Measurements from ENCODE around the gene IGF1. TPM values are rescaled to one million over a fixed set of nuclear protein-coding genes. Genes with fewer than 3 reads are reported as not detected.

IGF1 gene
- total RNA-seq, 1 donor from 2014 or later, result 72.9 TPM

DNA sequence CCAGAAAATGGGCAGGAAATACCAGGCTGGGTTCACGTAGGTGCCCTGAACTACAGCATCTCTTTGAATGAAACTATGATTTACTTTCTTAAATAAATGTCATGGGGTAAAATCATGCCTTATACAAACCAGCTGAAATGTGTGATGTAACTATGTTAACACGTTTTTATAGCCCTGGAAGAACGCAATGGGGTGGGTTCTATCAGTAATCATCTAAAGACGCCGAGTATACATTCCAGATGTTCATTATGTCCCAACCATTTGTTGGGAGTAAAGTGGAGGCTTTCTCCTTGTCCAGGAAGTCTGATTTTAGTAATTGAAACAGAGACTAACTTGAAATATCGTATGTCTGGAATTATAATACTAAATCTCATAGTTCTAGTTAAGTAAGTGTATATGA, 16.2 kb upstream of the IGF1 start:
- DNase-seq, result no peak

DNA sequence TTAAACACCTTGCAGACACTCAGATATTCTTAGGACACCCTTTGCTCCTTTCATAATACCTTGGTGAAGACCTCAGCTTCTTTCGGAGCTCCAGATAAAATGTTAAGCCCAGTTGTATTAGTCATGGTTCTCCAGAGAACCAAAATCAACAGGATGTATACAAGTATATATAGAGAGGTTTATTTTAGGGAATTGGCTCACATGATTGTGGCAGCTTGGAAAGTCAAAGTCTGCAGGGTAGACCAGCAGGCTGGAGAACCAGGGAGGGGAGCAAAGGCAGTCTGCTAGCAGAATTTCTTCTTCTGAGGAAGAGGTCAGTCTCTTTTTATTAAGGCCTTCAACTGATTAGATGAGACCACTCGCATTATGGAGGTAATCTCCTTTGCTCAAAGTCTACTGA, 6.9 kb upstream of the IGF1 start:
- DNase-seq, result no peak

DNA sequence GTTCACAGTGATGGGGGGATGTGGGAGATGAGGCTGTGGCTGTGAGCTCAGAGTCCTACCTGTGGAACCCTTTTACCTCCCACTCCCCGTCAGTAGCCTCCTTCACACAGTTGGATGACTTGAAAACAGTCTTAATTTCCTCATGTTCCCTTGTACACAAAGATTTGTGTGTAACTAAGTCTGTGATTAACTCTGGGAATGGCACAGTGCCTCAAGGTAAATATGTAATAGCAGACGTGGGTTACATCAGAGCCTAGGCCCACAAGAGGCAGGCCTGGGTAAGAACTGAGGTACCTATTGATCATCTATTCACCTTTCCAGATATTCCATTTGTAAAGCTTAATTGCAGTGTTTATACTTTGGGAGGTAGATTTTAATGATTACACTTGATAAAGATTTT, 5.8 kb upstream of the IGF1 start:
- DNase-seq, result no peak

DNA sequence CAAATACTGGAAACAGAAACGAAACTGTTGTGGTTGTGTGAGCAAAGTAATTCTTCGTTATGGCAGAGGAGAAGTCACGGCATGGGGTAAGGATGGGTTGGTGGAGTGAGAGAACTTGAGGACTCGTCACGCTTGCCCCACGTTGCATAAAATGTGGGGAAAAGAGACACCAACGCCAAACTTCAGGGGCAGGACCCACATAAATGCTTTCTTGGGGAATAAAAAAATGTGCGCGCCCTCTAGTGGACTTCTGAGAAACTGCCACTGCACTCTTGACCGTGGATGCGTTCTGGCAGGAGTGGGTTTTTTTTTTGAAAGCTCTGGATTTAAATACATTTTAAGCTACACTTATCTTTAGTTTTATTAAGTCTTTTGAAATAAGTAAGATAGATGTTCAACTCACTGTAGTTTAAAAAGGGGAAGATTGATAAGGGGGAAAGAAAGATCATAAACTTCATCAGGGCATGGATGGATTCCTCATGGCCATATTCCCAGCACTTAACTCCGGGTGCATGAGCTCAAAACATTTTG, 4.1 kb upstream of the IGF1 start:
- DNase-seq, result peak; percentile 73

DNA sequence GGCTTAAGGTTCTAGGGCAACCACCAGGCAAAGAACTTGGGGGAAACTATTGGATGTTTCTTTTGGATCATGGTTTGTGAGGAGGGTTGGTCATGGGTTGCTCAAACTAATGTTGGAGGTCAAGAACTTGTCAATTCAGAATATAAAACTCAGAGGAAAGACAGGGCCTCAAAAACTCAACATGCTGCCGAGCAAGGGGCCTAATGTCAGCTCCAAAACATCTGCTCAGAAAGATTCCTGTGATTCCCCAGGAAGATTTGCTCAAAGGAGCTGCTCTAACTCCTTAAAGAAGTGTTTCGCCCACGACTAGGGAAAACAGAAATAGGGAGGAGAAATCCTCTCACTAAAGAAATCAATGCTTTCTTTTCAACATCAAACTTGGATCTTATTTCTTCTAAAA, 3.7 kb upstream of the IGF1 start:
- no peak for DNase-seq

DNA sequence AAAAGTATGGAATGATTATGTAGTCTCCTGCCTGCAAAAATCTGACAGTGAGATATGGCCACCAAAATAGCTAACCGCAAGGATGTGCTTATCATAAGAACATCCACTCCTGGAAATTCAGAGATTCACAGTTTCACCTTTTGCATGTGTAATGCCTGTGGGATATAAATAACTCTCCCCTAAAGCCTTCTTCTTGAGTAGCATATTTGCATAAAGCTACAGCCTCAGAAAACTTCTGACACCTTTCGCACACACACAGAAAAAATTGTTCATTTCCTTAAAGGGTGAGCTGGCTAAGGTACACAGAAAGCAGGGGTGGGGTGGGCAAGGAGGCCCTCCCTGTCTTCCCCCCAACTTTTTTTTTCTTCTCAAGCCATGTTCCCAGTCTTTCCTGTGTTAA, 3.1 kb upstream of the IGF1 start:
- no peak for DNase-seq

DNA sequence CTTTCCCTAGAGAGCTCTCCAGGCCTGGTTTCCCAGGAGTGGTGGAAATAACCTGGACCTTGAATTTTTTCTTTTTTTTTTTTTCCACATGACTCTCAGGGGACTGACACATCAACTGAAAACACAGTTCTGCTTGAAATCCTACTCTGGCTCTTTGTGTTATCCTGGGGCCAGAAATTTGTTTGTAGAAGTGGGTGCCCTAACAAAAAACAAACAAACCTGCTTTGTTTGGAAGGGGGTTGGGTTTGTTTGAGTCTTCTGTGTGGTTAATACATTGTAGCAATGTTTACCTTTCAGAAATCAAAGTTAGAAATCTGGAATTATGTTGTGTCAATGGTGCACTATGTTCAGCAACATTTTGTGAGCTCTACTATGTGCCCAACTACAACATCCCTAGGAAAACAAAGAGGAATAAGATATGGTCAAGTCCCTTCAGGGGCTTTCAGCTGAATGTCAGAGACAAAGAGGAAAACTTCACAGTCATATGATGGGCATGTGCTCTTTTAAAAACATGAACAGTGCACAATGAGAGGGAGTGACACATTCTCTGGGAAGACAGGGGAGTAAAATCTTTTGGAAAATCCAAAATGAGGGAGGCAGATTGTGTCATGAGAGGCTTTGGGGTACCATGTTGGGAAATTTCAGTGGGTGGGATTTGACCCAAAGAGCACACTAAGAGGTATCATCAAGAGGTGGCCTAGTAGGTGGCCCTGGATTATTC, 1.5 kb upstream of the IGF1 start:
- no peak for DNase-seq

DNA sequence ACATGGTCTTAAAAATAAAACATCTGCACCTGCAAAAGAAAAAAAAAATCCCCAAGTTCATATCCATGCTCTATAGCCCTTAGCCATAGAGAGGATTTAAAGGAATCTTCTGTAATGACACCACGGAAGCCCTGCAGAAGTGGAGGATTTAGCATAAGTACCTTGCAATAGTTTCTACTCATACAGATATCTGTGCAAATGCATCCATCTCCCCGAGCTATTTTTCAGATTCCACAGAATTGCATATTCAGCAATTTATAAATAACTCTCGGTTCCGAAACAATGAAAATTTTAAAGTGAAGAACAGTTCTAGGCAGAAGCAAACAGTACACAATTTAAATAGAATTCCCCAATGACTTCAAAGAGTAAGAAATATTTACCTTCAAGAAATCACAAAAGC, 424 bp downstream of the IGF1 start:
- DNase-seq, result peak; percentile 52

DNA sequence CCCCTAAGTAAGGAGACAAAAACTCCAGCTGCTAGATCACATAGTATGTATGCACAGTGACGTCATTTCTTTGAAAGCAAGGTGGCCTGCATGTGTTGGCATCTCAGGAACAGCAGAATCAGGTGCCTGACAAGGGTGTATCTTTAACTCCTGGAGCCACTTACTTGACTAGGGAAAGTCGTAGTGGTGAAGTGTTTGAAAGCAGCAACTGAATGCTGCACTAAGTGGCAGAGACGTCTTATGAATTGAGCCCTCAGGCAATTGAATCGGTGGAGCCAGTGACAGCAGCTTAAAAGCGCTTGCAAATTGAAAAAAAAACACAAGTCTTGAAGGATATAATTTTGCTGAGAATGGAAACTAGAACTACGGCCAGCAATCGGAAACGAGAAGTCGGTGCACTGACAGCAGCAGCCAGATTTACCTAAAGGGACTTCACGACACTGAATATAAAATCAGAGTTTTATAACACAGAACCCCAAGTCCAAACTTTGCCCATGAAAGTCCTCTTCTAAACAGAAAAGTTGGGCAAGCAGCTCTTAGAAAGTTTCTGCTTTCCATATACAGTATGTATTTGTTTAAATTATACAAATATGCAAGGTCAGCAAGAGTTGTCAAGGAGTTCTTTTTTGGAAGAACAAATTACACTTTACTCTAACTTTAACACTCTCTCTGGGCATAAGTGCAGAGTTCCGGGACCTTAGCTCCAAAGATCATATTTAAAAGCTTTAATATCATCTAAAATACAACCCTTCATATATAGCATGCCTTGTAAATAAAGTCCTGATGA, 1.1 kb downstream of the IGF1 start:
- peak; percentile 63 for DNase-seq

DNA sequence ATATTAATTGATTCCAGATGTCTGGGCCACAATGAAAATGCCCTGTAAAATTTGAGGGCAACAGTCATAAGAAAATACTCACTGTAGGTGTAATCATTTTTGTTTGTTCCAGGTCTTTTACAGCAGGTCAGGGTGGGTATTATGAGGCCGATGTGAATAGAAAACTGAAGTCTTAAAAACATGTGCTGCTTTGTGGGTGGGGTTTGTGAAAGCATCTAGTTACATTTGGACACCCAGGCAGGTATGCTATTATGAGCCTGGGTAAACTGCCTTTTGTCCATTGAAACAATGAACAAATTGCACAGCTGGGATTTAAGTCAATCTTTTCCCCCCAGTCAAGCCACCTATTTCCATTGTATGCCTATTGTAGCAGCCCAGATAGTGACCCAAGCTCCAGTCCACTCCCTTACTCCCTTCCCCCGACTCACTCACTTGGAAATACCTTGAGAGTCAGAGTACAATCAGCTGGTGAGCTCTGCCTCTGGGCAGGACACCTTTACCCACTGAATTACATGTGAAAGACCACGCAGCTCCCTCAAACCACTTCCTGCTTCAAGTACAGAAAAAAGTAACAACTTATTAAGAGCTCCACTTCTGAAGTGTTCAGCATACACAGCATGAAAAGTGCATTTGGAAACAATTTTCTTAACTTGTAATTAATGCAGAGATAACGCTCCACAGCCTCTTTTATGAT, 1.8 kb downstream of the IGF1 start:
- peak; percentile 23 for DNase-seq

DNA sequence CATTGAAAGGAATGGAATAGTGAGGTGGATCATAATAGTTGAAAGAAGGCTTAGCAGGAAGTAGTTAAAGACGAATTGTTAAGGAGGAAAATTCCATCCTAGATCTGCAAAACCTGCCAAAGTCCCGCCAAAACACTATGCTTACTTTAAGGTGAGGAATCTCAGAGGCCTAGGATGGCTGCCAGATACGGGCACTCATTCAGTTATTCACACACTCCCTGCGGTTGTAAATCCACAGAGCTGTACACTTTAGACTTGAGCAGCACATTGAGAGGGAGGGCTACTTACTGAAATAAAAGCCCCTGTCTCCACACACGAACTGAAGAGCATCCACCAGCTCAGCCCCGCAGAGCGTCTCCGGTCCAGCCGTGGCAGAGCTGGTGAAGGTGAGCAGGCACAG, 5.0 kb downstream of the IGF1 start:
- DNase-seq, result no peak

DNA sequence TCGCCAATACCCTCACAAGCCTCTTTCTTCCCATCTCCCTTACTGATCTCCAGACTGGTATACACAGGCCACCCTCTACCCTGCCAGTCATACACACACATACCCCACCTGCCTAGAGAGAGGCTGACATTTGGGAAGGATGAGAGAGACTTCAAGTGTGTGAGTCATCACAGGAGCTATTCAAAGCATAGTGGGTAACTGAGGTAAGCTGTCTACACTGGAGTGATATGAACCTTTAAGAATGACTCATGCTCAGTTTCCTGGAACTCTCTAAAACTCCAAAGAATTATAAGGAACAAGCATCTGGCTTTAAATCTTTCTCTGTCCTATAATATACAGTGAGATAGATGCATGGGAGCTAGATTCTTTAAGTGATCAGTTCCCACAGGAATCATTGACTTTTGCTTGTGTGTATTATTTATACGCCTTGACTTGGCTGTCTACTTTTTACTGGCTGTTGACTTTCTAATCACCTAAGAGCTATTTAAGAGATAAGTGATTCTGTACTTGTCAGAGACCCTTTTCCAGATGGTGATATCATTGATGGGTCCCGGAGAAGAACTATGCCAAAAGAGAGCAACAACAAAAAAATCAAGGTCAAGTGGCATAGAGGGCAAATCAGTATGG, 5.8 kb downstream of the IGF1 start:
- no peak for DNase-seq

DNA sequence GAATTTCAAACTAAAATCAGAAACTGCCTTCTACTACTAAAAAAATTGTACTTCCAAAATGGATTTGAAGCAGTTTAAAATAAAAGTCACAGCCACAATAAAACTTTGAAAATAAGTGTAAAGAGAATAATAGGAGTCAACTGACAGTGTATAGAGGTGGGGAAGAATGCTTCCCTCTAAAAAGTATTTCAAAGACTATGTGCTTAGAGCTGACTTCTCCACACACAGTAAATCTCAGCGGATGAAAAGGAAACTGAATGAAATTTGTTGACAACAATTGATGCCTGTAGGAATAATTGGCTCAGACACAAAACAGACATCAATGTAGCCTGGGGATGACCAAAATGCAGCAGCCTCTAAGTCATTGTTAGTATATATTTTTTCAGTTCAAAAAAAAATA, 7.9 kb downstream of the IGF1 start:
- no peak for DNase-seq

DNA sequence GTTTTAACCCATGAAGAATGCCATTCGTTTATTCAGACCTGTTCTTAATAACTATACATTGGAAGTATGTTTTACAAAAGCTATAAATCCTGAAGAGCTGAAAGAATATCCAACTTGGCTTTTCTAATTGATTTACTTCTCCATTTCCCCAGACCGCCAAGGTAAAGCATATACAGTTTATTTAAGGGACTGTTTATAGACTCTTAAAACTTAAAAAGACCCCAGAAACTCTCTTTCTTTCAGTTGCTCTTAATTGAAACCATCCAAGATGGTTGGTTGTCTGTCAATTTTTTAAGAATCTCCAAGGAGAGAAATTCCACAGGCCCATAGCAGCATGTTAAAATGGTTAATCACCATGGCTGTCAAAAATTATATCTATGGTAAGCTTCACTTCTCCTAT, 8.8 kb downstream of the IGF1 start:
- no peak for DNase-seq

DNA sequence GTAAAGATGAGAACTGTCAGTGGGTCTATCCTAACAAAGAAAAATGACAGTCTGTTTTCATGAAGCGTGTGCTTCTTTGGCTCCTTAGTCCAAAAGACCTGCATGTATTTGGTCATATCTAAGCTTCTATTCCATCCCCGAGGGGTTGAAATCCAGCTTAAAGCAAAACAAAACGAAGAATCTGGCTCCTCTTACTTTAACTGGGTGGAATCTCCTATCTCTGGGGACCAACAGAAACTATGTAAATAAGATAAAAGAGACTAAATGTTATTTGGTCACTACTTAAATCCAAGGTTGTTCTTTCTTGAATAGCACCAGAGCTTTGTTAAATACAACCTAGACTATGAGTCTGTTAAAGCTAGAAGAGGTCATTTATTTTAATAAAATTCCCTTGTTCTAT, 9.4 kb downstream of the IGF1 start:
- DNase-seq, result no peak

DNA sequence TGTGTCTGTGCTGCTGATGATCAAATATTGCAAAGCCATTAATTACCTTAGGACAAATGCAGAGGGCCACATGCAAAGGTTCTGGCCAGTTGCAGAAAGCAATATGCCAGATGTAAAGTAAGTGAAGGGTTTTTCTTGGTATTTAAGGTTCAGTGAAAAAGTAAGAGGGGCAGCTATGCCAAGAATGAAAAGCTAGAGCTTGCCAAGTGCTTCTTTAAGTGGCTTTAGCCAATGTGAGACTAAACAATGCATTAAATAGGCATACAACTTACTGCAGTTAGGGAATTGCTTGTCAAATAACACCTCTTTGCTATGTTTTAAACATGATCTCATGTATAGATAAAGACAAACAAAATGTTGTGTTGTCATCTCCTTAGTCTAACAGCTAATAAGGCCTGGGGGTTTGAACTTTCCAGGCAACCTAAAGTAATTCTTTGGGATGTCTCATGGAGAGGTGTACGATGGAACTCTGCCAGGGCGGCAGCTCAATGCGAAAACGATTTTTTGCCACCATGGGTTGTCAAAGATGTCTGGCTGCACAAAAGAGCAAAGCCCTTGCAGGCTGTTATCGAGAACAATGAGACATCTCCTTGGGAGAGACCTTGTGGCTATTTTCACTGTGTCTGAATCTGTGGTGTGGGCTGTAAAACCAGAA, 12.0 kb downstream of the IGF1 start:
- no peak for DNase-seq

DNA sequence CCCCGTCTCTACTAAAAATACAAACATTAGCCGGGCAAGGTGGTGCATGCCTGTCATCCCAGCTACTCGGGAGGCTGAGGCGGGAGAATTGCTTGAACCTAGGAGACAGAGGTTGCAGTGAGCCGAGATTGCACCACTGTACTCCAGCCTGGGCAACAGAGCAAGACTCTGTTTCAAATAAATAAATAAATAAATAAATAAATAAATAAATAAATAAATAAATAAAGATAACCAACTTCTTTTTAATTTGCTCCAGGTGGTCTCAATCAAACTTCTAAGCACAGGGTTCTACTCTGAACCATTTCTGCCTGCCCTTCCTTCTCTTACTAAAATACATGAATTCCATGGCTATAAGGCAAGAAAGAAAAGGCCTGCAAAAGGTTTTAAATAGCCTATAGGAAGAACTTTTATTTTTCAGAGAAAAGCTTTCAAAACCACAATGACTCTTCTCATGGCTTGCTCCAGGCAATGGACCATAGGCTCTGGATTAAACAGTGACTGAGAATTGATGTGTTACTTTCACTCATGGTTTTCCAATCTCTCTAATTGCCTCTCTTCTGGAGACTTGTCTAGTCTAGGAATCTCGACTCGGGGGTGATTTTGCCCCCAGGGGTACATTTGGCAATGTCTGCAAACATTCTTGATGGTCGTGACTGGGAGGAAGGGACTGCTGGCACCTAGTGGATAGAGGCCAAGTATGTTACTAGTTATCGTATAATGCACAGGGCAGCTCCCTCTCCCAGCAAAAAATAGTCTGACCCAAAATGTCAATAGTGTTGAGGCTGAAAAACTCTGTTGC, 14.4 kb downstream of the IGF1 start:
- no peak for DNase-seq

DNA sequence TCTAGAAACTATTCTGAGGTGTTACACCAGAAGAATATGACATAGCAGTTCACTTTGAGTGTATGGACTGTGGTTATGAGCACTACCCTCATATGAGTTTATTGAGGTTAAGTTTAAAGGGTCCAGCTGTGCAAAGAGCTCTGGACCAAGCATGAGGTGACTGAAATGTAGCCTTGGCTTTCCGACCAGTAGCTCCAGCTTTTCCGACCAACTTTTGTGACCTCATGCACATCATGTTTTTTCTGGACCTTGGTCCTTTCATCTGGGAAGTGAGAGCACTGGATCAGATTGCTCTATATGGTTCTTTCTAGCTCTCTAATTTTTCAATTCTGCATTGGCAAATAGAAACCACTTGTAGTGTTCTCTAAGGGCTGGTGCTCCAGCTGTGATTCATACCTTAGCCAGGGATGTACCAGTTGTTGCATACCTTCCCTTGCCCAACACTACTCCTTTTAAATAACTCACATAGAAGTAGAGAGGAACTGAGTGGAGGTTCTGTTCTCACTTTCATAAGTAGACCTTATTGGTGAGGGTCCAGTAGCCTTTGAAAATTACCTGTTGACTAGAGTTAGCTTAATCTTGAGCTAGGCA, 16.6 kb downstream of the IGF1 start:
- no peak for DNase-seq

DNA sequence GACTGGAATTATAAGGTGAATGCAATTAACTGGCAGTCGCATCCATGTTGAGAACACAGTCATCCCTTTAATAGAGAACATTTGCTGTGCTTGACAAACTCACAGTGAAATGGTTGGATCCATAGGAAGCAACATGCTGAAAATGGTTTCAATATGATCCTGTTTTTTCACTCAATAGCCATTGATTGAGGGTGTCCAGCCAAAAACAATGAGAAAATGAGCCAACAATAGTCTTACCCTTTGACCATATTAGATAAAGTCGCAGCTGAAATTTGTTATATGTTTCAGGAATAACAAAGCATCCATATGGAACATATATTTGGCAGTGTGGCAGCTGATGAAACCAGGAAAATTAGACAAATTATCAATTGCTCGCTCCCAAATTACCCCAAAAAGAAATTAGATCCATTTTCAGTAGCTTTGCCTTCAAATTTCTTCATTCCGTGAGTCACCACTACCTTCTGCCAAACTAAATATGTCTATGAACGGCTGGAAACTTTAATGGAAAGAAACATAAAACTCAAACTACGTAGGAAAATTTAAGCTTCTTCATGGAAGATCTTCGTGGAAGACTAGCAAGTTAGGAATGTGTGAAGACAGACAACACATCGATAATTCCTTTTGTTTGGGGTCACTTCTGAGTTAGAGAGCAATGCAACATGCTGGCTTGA, 17.4 kb downstream of the IGF1 start:
- peak; percentile 74 for DNase-seq

DNA sequence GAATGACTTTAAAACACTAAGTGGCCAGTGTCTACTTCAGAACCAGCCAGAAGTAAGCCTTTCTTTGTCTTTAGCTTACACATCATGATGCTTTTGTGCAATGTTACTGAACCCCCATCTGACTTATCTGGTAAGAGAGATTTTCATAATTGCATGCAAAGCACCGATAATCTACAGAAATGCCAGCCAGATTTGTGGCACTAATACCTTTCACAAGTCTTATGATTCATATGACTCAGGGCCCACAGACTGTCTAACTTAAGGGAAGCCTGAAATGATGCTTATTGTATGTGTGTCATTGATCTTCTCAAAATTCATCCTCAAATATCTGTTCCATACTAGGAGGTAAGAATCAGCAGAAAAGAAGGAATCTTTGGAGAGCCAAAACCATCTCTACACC, 18.0 kb downstream of the IGF1 start:
- no peak for DNase-seq
